Activated CD4-positive, CD25-positive, alpha-beta regulatory T cell treated with anti-CD3 and anti-CD28 coated beads, Interleukin-2, amount 50 U/mL, for 24 hours (primary cell): ENCODE measurements around the gene PATJ.
"Not testable (repeated sequence)": the region's sequence is repeated elsewhere in the genome, so short reads cannot be mapped to it uniquely, and the experiment has no call there.

Source experiments
- ATAC-seq, 2 donors: fragments of 150-1000 bp; cut with Tn5 transposase; one replicate each; pipeline ENCODE4 v1.10.0; 2021; ENCODE audit warnings: mild to moderate bottlenecking in 1 of 2, moderate library complexity in 1 of 2

PATJ gene

DNA sequence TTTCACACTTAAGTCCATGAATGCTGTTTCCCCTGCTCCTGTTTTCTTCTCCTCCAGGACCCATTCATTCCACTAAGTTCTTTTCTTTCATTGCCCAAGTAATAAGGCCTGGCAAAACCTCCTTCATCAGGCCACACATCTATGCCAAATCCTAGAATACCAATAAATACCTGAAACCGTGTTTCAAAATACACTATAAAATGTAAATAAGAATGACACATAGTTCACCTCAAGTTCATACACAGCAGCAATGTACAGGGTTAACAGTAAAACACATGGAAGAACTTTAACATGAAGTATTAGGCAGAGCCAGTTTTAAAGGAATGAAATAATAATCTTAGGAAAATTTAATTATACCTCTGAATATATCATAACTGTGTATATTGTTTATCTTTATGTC is 365.6 kb downstream of the PATJ start:
- ATAC-seq: no peak

DNA sequence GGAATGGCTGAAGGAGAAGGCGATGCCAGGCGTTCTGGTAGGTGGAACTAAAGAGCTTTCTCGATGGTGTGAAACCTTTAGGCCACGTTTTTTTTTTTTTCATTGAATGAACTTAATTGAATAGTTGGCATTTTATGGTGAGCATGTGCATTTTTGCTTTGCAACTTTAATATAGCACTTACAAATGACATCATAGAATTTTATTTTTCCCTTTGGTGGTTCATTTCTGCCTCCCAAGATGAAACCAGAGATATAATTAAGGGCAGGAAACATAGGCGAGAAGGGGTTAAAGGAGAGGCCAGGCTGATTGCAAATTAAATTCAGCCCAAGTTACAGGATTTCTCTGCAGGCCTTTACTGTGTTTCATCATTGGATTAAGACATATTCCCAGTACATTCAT is 366.8 kb downstream of the PATJ start:
- no peak for ATAC-seq

DNA sequence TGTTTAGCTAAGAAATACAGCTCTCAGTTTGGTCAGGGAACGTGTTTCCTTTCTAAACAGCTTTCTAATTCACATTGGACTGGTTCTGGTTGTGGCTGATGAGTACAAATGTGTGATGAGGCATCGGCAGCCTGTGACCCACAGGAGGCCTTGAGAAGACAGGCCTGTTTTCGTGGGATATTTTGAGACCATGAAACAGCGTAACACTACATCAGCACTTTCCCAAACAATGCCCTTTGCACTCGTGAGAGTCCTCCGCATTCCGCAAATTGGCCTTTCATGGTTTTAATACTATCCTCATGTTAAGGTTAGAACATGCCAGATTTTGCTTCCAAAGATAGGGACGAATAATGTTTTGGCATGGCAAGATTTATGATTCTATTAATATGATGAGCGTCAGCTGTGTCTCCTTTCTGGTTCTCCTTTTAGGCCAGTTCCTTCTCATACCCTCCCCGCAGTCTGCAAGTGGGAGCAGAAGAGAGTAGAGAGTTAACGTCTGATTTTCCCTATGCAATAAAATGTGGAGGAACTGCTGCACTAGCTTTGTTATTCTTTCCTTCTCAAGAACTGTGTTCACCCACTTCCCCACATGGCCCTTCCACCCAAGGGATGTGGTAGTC is 368.0 kb downstream of the PATJ start:
- no peak for ATAC-seq

DNA sequence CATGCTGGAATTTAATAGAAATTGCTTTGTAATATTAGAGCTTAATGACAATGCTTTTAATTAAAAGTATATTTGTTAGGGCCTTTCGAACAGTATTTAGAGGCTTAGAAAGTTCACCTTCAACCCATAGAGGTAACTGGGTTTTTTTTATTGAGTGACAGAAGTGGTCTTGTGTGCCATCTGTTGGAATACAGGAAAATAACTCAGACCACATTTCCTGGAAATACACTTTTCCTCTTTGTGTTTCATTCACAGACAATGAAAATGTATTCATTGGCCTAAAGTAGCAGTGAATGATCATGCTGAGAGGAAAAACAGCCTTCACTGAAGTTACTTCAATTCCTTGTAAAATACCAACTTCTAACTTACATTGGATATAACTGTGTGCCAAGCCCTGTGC is 368.8 kb downstream of the PATJ start:
- no peak for ATAC-seq

DNA sequence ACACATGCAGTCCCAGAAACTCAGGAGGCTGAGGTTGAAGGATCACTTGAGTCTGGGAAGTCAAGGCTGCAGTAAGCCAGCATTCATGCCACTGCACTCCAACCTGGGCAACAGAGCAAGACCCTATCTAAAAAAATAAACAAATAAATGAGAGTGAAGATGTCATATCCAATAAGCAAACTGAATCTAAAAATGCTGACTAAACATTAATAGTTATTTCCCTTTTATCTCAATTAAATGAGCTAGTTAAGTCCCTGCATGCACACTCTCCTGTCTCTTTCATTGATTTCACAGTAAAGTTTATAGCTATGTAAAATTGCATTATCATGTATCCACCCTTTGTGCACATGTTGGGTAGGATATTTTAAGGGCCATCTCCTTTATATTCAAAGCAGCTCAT is 371.2 kb downstream of the PATJ start:
- no peak for ATAC-seq

DNA sequence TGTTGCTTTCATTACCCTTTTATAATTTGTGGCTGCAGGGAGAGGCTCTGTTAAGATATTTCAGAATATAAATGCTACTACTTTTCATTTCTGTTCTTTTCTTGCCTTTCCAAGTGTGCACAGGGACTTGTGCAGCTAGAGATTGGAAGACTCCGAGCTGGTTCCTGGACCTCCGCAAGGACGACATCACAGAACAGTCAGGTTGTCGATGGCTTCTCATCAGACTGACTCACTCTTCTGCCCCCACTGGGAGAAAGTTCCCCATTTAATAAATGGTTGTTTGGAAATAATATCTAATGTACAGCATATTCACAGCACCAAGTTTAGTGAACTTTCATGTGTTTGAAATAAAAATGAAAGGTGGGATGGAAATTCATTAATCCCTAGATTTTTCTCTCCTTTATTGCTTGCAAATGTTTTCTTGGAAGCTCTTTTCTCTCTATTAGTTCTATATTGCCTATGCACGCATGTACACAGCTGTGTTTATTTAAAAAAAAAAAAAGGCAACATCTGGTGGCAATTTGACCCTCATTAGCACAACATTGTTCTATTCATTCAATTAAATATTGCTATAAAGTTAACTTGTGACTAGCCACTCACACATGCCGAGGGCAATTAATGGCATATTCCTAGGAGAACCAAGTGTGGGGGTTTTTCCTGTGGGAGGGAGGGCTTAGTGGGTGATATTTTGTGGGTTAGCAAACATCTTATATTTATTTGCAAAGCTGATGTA is 374.9 kb downstream of the PATJ start:
- ATAC-seq: no peak

DNA sequence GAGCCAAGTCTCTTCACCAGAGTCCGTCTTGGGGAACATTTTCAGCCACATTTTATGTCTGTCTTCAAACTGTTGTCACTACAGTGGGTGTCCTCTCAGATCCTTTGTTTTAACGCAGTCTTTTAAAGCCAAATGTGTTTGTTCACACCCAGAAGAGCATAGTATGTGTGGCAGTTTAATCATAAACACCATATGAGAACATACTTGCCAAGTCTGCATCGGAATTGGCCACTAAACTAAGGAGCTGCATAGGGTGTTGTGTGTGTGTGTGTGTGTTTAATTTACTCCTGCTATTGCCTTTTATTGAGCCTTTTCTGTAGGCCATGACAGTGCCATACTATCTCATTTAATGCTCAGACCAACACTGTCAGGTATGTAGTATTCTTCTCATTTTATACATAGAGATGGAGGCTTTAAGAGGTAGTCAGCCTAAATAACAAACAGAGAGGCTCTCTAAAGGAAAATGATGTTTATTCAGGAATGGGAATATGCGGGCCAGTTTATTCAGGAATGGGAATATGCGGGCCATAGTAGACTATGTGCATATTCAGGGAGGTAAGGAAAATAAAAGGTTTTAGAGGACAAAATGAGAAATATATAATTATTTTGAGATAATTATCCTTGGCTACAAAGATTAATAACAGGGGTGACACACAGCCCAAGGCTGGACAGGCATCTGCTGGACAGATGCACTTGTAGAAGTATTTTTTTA is 384.5 kb downstream of the PATJ start:
- no peak for ATAC-seq

DNA sequence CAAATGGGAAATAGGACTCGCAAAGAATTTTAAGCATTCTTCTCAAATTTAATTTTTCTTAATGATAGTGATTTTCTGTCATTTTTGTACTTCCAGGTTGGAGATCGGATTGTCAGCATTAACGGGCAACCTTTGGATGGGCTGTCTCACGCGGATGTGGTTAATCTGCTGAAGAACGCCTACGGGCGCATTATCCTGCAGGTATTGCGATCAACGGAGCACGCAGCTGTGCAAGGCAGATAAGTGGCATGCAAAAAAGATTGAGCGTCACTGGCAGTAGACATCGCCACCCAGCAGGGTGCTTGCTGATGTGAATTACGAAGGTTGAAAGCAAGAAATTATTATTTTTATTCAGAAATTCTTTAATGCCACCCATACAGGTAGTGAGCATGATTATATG is 386.5 kb downstream of the PATJ start:
- ATAC-seq: no peak

DNA sequence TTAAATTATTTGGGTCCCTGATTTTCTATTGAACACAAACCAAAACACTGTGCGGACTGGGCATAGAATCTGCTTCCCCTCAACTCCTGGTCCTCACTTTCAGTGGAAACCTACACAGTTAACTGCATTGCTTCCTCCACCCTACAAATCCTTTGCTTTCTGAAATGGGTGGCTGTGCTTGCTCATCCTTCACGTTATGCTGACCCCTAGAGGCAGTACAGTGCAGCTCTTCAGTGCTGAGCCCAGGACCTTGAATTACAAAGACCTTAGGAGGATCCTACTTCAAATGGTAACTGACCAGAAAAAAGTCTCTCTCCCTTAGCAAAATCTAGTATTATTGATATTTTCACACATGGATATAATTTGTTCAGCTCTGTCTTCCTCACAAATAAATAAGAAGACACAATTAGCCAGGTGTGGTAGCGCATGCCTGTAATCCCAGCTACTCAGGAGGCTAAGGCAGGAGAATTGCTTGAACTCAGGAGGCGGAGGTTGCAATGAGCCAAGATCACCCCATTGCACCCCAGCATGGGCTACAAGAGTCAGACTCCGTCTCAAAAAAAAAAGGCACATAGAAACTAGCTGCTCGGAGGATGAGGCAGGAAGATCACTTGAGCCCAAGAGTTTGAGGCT is 388.9 kb downstream of the PATJ start:
- ATAC-seq: peak in 1 of 2 donors; percentile 32

DNA sequence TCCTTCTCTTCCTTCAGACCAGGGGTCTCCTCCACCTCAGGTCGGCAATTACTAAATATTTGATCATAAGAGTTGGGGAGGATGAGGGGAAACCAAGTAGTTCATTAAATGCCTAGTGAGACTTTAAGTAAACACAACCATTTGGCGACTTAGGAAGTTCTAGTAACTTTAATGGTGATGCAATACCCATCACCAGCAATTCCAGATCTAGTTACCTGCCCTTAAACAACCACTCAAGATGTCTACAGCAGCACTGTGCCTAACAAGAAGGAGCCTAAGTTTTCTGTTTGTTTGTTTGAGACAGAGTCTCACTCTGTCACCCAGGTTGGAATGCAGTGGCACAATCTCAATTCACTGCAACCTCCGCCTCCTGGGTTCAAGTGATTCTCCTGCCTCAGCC is 395.7 kb downstream of the PATJ start:
- ATAC-seq: no peak

DNA sequence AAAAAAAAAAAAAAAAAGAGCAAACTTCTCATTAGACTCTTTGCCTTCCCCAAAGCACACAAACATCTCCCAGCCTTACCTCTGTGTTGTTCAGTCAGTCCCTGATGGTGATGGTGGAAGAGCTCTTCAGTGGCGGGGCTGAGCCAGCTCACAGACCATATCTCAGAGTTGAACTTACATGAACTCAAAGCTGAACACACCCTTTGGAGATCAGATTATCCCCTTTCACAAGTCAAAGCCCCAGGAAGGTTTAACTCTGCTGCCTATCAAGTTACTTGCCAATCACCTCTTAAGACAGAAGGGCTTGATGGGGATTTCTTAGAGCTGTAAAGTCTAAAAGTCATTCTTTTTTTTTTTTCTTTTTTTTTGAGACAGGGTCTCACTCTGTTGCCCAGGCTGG is 397.1 kb downstream of the PATJ start:
- ATAC-seq: no peak

DNA sequence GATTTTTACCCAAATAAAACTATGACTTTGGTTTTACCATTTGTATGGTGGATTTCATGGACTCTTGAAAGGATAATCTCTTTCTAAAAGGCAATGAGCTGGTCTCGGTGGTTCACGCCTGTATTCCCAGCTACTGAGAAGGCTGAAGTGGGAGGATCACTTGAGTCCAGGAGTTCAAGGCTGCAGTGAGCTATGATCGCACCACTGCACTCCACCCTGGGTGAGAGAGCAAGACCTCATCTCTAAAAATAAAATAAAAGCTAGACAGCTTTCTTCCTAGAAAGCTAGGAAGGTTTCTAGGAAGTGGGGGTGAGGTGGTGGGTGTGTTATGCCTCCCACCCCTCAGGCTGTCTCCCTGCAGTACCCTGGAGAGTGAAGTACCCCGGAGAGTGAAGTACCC is 398.4 kb downstream of the PATJ start:
- ATAC-seq: no peak

DNA sequence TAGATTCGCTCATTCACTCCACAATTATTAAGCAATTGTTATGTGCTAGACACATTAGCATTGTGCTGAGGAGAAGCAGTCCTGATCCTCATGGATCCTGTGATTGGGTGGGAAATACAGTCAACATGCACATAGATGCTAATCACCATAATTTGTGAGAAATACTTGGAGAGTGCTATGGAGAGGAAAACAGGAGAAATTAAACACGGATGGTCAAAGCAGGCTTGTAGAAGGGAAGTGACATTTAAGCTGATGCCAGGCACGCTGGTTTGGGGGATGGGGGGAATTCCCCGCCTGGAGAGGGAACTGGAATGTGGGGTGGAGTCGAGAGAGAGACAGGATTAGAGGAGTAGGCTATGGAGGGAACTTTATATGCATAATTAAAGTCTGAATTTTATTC is 400.2 kb downstream of the PATJ start:
- ATAC-seq: no peak

DNA sequence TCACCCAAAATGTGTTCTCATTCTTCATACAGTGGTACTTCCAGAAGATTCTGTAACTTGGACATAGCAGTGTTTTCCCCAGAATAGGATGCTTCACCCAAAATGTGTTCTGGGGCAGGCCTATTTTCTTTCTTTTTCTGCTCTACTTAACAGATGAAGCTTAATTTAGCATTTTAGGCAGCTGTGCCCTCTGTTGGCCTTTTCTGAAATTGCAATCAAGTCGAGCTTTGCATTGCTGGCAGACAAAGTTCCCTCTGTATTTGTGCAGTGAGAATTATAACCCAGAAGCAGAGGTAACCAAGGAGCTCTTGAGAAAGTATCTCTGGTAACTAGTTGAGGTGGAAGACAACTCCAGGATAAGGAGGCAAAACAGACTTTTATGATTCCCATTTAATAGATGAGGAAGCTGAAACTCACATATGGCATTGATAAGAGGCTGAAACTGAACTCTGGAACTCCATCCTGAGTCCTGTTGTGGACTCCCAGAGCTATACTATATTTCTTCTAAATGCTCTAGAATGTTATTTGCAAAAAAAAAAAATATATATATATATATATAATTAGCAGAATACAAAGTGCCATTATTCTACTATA is 402.1 kb downstream of the PATJ start:
- ATAC-seq: no peak

DNA sequence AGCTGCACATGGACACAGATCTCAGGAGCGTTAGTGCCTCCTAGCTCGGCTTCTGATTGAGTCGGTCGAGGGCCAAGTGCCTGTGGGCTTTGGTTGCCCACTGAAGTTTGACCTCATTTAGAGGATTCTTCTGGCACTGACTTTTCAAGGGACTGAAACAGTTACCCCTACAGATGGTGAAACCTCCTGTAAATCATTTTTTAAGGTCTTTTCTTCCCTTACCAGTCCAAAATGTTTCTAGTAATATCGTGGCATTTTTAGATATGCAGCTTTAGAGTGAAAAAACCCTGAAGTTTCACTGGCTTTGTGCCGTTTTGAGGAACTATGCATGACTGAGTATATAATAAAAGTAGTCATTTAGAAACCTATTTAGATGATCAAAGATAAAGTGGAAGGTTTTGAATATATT is 417.7 kb downstream of the PATJ start:
- ATAC-seq: no peak

DNA sequence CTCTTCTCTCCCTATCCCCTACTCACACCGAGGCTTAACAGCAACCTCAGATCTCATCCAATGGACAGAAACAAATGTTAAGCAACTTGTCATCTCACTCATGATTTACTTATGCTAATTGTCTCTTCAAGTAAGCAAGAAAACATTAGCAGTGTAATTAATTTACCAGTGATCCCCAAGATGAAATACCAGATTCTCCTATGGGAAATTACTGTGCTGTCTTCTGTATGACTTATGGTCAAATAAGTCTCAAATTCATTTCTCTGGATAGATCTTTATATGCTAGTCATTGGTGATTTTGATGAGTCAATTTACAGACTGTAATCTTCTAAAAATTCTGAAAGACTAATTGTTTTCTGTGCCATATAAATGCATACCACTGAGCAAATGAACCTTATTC is 419.4 kb downstream of the PATJ start:
- ATAC-seq: no peak

DNA sequence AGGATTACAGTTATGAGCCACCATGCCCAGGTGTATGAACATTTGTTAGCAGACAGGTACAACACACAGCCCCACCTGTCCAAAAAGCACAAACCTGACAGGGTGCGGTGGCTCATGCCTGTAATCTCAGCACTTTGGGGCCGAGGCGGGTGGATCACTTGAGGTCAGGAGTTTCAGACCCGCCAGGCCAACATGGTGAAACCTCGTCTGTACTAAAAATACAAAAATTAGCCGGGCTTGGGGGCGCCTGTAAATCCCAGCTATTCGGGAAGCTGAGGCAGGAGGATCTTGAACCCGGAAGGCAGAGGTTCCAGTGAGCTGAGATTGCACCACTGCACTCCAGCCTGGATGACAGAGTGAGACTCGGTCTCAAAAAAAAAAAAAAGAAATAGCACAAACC is 428.1 kb downstream of the PATJ start:
- not testable (repeated sequence) for ATAC-seq

DNA sequence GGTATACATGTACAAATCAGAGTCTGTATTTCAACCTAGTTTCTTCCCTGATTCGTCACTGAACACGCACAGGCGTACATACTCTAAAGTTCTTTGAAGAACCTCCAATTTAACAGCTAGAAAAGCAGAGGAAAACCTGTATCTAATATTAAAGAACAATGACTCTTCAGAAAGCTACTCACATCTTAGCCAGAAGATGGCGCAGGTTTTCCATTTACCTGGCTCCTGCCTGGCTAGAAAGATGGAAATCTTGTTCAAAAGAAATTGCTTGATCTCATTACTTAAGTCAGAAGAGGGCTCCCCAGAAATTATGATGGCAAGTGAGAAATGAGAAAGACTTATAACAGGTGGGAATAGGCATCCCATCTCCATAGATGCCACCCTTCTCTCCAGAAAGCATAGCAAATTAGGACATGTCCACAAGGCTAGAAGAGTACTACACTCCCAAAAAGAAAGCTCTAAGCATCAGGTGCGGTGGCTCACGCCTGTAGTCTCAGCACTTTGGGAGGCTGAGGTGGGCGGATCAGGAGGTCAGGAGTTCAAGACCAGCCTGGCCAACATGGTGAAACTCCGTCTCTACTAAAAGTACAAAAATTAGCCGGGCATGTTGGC is 433.4 kb downstream of the PATJ start:
- ATAC-seq: no peak

DNA sequence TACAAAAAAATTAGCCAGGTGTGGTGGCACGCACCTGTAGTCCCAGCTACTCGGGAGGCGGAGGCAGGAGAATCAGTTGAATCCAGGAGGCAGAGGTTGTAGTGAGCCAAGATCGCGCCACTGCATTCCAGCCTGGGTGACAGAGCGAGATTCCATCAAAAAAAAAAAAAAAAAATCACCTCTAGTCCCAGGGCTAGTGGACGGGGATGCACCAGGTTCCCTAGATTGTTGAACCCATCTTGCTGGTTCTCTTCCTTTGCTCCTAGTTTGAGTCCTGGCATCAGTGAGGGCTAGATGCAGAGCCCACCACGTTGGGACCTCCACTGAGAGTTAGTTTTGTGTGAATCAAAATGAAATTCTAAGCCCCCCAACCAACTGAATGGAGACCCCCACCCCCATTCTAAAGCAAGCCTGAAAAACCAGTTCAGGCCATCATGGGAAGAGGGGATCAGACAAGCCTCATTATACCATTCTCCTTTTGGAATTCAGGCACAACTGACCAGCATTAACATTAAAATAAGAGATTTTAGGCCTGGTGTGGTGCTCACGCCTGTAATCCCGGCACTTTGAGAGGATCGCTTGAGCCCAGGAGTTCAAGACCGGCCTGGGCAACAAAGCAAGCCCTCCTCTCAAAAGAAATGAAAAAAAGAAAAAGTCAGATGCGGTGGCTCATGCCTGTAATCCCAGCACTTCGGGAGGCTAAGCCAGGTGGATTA is 434.5 kb downstream of the PATJ start:
- ATAC-seq: no peak

DNA sequence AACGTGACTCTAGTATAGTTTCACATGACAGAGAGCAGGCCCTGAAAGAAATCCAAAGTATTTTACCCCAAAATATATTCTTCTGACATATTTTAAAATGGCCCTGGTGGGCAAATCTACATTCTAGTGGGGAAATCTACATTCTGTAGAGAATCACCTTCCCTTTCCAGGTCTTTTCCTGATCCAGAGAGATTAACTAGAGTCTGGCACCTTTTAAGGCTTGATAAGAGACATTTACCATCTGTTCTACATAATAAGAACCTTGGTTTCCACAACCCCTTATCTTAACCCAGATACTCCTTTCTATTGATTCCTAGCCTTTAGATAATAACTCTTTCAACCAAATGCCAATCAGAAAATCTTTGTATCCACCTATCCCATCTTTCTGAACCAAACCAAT is 435.3 kb downstream of the PATJ start:
- no peak for ATAC-seq

DNA sequence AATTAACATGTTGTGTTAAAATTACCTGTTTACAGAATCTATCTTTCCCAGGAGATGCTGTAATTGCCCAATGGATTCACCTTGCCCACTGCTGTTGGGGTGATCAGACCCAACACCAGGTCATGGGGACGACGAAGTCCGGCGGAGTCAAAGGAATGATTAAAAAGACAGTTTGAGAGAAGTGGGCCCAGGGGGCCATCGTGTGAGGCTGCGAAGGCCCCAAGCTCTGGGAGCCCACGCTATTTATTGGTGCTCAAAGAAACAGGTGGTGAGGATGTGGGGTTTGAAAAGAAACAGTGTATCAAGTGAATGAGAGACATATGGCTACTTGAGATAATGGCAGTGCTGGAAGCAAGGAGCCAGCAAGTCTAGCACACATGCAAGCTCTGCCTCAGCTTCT is 436.1 kb downstream of the PATJ start:
- ATAC-seq: no peak

DNA sequence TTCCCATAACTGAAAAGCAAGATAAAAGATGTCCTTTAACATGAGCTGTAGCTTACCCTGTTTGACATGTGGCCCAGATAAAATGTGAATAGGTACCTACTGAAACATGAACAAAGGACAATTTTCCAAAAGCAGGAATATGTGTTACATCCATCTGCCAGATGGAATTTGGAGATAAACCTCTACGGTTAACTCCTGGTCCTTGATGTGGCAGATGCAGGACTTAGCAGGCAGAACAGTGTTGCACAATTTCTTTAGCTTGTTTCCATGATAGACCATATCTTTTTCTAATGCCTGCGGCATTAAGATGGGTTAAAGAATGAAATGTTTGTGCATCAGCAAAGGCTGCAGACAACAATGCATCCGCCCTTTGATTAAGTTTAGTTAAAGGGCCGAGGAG is 437.8 kb downstream of the PATJ start:
- ATAC-seq: not testable (repeated sequence)
